Fibroblast of lung (primary cell): ENCODE measurements around the gene LOXL4.

ENCODE experiments used
- CTCF ChIP-seq, 2 donors: IDR thresholded peaks in 1 of 2; conservative IDR thresholded peaks in 1 of 2; 1 replicate in 1 of 2; 2 replicates in 1 of 2; pipeline ENCODE4 v1.5.1; 2011 to 2012; ENCODE audit warnings: low read length in 2 of 2, control low read depth in 1 of 2, inconsistent platforms in 1 of 2, low read depth in 1 of 2, mild to moderate bottlenecking in 1 of 2
- EZH2 ChIP-seq: IDR thresholded peaks from 2 replicates; pipeline ENCODE4 v1.5.1; 2012; ENCODE audit warnings: low read length, control low read depth, mild to moderate bottlenecking; ENCODE audit errors: missing control alignments

GRCh38 chr10:98308669-98309365 lies 40.8 kb upstream of the LOXL4 start:
- TF ChIP-seq CTCF (conservative IDR thresholded peaks at IDR 0.05 in 1 of 2, IDR thresholded peaks at IDR 0.05 in 1 of 2; ENCODE audit: low read depth in 1 of 2, low read length in 2 of 2) (no peak), EZH2 (no peak)
